GM12801 (cell line): ENCODE data around the gene PDE4C.

Experiments used
- CTCF ChIP-seq: IDR thresholded peaks from one replicate; pipeline ENCODE4 v1.5.1; 2011; ENCODE audit warnings: control low read depth; ENCODE audit not compliant: insufficient read length; ENCODE audit errors: extremely low read depth

The PDE4C gene

GRCh38 chr19:18225702-18226468 lies at the start of gene PDE4C:
PDE4C (minus strand) TSS chr19:18226438; CDS start chr19:18226415, 23 bp downstream.
- TF ChIP-seq CTCF = no peak

GRCh38 chr19:18274781-18275356 lies 48.6 kb upstream of the PDE4C start:
- no peak for TF ChIP-seq CTCF

DNA sequence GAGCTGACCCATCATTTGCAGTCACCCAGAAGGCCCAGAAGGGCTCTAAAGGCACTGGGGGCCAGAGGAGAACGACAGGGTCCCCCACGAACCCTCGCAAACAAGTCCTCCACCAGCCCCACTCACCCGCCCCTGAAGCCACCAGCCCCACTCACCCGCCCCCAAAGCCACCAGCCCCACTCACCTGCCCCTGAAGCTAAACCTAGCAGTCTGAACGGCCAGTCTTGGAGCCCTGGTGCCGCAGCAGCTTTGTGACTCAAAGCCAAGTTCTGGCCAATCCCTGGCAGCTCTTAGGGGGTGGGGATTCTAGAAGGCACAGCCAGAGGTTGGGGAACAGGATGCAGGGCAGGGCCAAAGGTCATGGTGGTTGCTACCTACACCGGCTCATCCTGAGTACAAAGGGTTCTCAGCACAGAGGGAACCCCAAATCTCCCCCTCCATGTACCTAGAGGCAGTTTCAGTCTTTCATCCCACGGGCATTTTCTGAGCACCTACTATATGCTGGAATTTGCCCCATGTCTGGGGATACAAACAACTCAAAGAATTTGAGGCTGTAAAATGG lies 48.1 kb upstream of the PDE4C start, which contains the start of gene IQCN:
TSS of gene IQCN (minus strand) at position 234 of the 562 bp plus-strand sequence. CDS start 4,974 bp downstream, outside the sequence.
- no peak for TF ChIP-seq CTCF

- no peak for TF ChIP-seq CTCF
Observed at GRCh38 chr19:18273561-18274218, 47.5 kb upstream of the PDE4C start.

DNA sequence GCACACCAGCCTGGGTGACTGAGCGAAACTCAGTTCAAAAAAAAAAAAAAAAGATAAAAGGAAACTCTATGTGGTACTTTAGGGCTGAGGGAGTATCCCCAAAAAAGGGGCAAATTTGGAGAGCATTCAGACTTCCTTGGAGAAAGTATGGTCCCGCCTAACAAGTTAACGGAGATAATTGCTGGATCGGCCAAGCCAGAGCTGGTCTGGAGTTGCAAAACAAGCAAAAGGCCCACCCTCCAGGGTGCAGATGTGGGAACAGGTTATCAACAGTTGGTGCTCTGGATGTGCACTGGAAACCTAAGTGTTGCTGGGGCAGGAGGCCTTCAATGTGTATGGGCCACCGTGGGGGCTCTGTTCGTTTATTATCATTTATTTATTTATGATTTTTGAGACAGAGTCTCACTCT lies 45.2 kb upstream of the PDE4C start:
- TF ChIP-seq CTCF = no peak

- no peak for TF ChIP-seq CTCF
Observed at GRCh38 chr19:18270326-18270725, 44.1 kb upstream of the PDE4C start.

- TF ChIP-seq CTCF = no peak
Observed at GRCh38 chr19:18269070-18269723, 43.0 kb upstream of the PDE4C start.
